GM10266 (cell line): ENCODE data around the gene MRPS23.

Experiments used
- DNase-seq: peaks from one replicate; pipeline ENCODE4 v3.0.0; 2012; ENCODE audit errors: extremely low spot score
- CTCF ChIP-seq: IDR thresholded peaks from 2 replicates; pipeline ENCODE4 v1.5.1; 2012; ENCODE audit warnings: mild to moderate bottlenecking, low read depth; ENCODE audit not compliant: control insufficient read depth, insufficient read depth; ENCODE audit errors: missing control alignments

The MRPS23 gene

GRCh38 chr17:57849874-57850754 lies at the start of gene MRPS23:
Gene MRPS23, minus strand, starts transcription at chr17:57850044. Its CDS starts 34 bp downstream, at chr17:57850010.
- DNase-seq, result peak; percentile 95
- TF ChIP-seq CTCF, result no peak

GRCh38 chr17:57899391-57899790 lies 49.5 kb upstream of the MRPS23 start:
- no peak for TF ChIP-seq CTCF
- no peak for DNase-seq

GRCh38 chr17:57898487-57899311 lies 48.9 kb upstream of the MRPS23 start:
- DNase-seq, result no peak
- TF ChIP-seq CTCF, result no peak

DNA sequence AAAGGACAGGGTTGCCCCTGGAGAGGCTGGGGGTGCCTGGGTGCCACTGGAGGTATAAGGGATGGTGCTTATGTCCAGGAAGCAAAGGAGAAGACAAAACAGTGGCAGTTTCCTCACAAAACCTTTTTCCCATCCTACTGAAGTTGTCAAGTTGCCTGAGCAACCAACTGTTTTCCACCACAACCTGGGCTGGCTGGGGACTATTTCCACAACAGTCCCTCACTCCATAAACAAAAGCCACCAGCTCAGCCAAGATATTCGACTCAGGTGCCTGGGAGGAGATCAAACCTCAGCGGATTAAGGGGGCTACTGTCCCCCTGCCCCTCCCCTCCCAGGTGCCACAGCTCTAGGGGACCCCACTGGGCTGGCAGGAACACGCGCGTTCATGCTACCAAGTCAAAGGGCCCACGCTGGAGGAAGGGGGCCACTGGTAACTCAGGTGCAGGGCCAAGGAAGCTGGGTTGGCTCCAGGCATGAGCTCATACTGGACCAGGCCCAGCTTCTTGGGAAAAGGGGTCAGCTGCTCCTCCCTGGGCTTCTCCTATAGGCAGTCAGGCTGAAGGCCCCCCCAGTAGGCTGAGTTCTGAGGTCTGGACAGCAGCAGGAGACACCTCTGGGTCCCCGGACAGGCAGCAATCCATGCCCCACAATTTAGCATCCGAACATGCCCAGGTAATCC lies 45.7 kb upstream of the MRPS23 start:
- TF ChIP-seq CTCF, result no peak
- no peak for DNase-seq

DNA sequence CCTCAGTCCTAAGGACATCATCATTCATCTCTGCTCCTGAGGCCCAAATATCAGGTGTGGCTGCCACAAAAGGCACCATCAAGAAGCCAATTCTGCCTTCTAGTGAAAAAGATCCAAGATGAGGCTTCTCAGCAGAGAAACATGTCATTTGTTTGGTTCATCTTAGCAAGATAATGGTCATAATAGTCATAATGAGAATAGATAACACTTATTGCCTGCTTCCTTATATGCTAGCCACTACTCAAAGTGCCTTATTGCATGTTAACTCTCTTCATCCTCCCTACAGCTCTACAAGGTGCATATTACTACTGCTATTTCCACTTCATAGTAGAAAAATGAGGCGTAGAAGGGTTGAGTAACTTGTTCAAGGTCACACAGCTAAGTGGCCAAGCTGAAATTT lies 45.0 kb upstream of the MRPS23 start:
- DNase-seq, result no peak

More for the DNA sequence above, 45.0 kb upstream of the MRPS23 start:
- TF ChIP-seq CTCF, result no peak
